Measurements from ENCODE around the gene KCNF1. TPM values are rescaled to one million over a fixed set of nuclear protein-coding genes. Genes with fewer than 3 reads are reported as not detected.

Gene KCNF1, protein sequence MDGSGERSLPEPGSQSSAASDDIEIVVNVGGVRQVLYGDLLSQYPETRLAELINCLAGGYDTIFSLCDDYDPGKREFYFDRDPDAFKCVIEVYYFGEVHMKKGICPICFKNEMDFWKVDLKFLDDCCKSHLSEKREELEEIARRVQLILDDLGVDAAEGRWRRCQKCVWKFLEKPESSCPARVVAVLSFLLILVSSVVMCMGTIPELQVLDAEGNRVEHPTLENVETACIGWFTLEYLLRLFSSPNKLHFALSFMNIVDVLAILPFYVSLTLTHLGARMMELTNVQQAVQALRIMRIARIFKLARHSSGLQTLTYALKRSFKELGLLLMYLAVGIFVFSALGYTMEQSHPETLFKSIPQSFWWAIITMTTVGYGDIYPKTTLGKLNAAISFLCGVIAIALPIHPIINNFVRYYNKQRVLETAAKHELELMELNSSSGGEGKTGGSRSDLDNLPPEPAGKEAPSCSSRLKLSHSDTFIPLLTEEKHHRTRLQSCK
- under 1 TPM in 1 of 4 donors, not detected in 3; 0.19 TPM for total RNA-seq

DNA sequence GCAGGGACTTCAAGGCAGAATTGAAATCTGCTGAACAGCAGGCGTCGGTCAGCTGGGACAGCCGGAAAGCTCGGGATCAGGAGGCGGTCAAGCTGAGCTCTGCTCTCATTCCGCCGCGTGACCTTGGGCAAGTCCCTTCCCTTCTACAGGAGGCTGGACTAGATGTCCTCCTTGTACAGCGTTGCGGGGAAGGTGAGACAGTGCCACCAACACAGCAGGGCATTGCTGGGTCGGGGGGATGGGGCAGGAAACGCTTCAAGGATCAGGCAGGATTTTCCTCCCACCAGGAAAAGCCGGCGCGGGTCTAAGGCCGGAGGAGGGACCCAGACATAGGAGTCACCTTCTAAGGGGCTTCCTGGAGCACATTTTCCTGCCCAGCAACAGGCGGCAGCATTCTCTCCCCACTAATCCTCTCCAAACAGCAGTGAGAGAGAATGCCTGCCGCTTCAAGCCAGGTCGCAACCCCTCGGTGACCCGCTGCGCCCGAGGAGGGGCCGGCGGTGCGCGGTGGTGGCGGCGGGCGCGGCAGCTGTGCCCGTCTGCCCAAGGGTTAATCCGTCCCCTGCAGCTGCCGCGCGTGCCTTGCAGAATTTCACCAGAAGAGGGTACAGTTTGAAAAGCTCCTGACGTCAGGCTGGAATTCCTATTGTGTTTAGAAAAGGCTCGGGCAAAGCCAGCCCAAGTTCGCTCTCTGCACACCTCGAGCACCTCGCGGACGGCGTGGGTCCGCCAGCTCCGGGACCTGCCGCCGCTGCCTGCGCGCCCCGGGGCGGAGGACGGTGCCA is at the start of gene KCNF1:
TSS of gene KCNF1 (plus strand) at position 644 of the 785 bp plus-strand sequence. CDS start 493 bp downstream, outside the sequence.
- TF ChIP-seq, protein P1, sequence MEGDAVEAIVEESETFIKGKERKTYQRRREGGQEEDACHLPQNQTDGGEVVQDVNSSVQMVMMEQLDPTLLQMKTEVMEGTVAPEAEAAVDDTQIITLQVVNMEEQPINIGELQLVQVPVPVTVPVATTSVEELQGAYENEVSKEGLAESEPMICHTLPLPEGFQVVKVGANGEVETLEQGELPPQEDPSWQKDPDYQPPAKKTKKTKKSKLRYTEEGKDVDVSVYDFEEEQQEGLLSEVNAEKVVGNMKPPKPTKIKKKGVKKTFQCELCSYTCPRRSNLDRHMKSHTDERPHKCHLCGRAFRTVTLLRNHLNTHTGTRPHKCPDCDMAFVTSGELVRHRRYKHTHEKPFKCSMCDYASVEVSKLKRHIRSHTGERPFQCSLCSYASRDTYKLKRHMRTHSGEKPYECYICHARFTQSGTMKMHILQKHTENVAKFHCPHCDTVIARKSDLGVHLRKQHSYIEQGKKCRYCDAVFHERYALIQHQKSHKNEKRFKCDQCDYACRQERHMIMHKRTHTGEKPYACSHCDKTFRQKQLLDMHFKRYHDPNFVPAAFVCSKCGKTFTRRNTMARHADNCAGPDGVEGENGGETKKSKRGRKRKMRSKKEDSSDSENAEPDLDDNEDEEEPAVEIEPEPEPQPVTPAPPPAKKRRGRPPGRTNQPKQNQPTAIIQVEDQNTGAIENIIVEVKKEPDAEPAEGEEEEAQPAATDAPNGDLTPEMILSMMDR (IDR thresholded peaks at IDR 0.05) = peak in 2 of 6 experiments; percentile 9 to 11
- TF ChIP-seq POLR2A (IDR thresholded peaks at IDR 0.05) = no peak
- WGBS, 2 donors = 41 to 69% methylated on average over 5 to 9 of the region's 53 CpGs
- peaks cover 0 to 70% (median 5%) of the 10 kb centered on the region in 4 donors for H3K27me3 ChIP-seq
- no peaks in the 10 kb centered on the region for H3K9me3 ChIP-seq
- H3K4me1 ChIP-seq = peaks cover 4 to 13% (median 4%) of the 10 kb centered on the region in 3 donors
- no peaks in the 10 kb centered on the region for H3K36me3 ChIP-seq
- no peak within 1 kb of the TSS for H3K27ac ChIP-seq
- DNase-seq = no peak
- H3K4me3 ChIP-seq = peak within 1 kb of the TSS in 2 of 4 donors; percentile 36 to 62
- intact Hi-C loops (cut with DNase I) = no loop called here

DNA sequence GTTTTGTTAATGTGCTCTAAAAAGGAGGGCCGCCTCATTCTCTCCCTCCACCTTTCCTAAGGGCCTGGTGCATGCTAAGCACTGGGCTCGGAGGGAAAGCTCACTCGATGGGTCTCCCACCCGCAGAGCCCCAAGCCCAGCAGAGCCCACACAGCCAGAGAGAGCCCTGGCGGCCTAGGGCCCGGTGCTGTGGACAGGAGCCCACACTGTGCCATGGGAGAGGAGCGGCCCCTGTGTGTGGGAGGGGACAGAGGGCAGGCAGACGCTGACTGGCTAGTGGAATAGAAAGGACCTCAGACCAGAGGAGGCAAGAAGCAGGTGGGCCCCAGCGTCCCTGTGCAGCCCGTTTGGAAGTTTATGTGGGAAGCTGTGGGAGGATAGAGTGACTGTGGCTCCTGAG is 49.4 kb upstream of the KCNF1 start:
- no peaks in the 10 kb centered on the region for H3K9me3 ChIP-seq
- H3K36me3 ChIP-seq = no peaks in the 10 kb centered on the region
- TF ChIP-seq, protein P1 (IDR thresholded peaks at IDR 0.05) = no peak
- TF ChIP-seq POLR2A (IDR thresholded peaks at IDR 0.05) = no peak
- intact Hi-C loops (cut with DNase I) = no loop called here
- 69 to 84% methylated on average over 3 to 8 of the region's 10 CpGs for WGBS, 2 donors
- H3K4me1 ChIP-seq = no peaks in the 10 kb centered on the region
- no peak for DNase-seq
- H3K27ac ChIP-seq = no peak overlapping the region
- H3K27me3 ChIP-seq = peaks cover 0 to 63% (median 0%) of the 10 kb centered on the region in 4 donors
- H3K4me3 ChIP-seq = no peak overlapping the region

DNA sequence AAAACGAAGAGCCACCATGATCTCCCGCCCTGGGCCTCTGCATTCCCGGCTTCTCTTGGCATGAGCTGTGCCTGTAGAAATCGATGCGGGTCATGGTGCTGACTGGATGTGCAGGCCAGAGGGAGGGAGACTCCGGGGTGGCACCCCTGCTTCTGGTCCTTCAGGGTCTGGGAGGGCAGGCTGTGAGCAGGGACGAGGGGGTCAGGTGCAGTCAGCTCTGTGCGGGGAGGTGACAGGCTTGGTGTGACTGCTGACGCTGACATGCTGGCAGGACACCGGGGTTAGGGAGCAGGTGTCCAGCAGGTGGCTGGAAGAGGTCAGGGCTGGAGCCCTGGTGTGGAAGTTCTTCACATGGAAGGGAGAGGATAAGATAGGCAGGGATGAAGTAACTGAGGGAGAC is 48.7 kb upstream of the KCNF1 start:
- intact Hi-C loops (cut with DNase I) = no loop called here
- Histone ChIP-seq H3K27me3 (peaks cover 0 to 63% (median 0%) of the 10 kb centered on the region in 4 donors), H3K36me3 (no peaks in the 10 kb centered on the region), H3K9me3 (no peaks in the 10 kb centered on the region), H3K4me1 (no peaks in the 10 kb centered on the region), H3K4me3 (no peak overlapping the region), H3K27ac (no peak overlapping the region)
- 66 to 80% methylated on average over 4 to 6 of the region's 10 CpGs for WGBS, 2 donors
- DNase-seq = no peak
- TF ChIP-seq, protein P1 (IDR thresholded peaks at IDR 0.05) = no peak
- no peak for TF ChIP-seq POLR2A (IDR thresholded peaks at IDR 0.05)

DNA sequence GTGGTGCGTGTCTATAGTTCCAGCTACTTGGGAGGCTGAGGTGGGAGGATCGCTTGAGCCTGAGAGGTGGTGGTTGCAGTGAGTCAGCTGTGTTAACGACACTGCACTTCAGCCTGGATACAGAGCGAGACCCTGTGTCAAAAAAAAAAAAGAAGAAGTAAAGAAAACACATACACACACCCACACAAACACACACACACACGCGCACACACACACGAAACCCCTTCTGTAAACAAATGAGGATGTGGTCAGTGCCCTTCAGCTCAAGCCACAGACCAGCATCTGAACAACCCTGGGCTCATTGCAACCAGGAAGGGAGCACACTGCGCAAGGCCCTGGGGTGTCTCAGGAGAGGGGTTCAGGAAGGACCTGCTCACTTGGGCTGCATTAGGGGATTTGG is 47.9 kb upstream of the KCNF1 start:
- no peak for DNase-seq
- 44 to 54% methylated on average over 8 of the region's 8 CpGs for WGBS, 2 donors
- H3K9me3 ChIP-seq = no peaks in the 10 kb centered on the region
- H3K36me3 ChIP-seq = no peaks in the 10 kb centered on the region
- H3K27ac ChIP-seq = no peak overlapping the region
- no peak overlapping the region for H3K4me3 ChIP-seq
- TF ChIP-seq POLR2A (IDR thresholded peaks at IDR 0.05) = no peak
- TF ChIP-seq, protein P1 (IDR thresholded peaks at IDR 0.05) = no peak
- peaks cover 0 to 65% (median 0%) of the 10 kb centered on the region in 4 donors for H3K27me3 ChIP-seq
- H3K4me1 ChIP-seq = peaks cover 0 to 7% (median 0%) of the 10 kb centered on the region in 3 donors
- intact Hi-C loops (cut with DNase I) = no loop called here

Data from esophagus squamous epithelium (tissue), 5 donors.